Fibroblast of villous mesenchyme (primary cell): Measurements from ENCODE around the gene PLXNA4. TPM values are rescaled to one million over a fixed set of nuclear protein-coding genes. Genes with fewer than 3 reads are reported as not detected.

Experiments
- DNase-seq: peaks from one replicate; pipeline ENCODE4 v3.0.0-alpha.2; 2010; ENCODE audit warnings: low read depth
- H3K4me3 ChIP-seq: 2 replicates; pipeline ENCODE4 v1.5.1; 2011; ENCODE audit warnings: low read depth, mild to moderate bottlenecking, low read length
- total RNA-seq: library from RNA; depleted of rRNA; stranded (reverse); fragments of >200 nt; gene quantifications from 2 replicates; pipeline ENCODE4 v1.2.3, GENCODE V29; 2012
- TF ChIP-seq, protein P1 (sequence below): IDR thresholded peaks from 2 replicates; pipeline ENCODE4 v1.5.1; 2012; ENCODE audit warnings: low read depth, mild to moderate bottlenecking, low read length; ENCODE audit not compliant: insufficient read depth

PLXNA4 gene
- total RNA-seq, 1 donor: not detected

DNA sequence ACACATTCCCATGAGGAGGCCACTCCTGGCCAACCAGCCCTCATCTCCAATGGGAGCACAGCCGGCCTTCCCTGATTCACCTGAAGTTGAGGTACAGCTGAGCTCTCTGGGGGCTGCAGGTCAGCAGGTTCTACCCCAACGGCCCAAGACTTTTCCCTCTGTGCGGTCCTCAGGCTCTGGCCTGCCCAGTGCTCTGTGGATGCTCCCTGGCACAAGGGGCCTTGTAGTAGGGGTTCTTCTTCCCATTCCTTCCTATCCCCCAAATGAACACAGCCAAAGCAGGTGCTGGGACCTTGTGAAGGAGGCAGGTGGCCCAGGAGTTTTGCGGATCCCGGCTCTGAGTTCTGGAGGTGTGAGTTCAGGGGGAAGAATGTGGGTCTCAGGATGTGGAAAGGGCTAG, 72.2 kb downstream of the PLXNA4 start:
- TF ChIP-seq, protein P1, sequence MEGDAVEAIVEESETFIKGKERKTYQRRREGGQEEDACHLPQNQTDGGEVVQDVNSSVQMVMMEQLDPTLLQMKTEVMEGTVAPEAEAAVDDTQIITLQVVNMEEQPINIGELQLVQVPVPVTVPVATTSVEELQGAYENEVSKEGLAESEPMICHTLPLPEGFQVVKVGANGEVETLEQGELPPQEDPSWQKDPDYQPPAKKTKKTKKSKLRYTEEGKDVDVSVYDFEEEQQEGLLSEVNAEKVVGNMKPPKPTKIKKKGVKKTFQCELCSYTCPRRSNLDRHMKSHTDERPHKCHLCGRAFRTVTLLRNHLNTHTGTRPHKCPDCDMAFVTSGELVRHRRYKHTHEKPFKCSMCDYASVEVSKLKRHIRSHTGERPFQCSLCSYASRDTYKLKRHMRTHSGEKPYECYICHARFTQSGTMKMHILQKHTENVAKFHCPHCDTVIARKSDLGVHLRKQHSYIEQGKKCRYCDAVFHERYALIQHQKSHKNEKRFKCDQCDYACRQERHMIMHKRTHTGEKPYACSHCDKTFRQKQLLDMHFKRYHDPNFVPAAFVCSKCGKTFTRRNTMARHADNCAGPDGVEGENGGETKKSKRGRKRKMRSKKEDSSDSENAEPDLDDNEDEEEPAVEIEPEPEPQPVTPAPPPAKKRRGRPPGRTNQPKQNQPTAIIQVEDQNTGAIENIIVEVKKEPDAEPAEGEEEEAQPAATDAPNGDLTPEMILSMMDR: no peak
- DNase-seq: no peak
- no peak overlapping the region for H3K4me3 ChIP-seq

DNA sequence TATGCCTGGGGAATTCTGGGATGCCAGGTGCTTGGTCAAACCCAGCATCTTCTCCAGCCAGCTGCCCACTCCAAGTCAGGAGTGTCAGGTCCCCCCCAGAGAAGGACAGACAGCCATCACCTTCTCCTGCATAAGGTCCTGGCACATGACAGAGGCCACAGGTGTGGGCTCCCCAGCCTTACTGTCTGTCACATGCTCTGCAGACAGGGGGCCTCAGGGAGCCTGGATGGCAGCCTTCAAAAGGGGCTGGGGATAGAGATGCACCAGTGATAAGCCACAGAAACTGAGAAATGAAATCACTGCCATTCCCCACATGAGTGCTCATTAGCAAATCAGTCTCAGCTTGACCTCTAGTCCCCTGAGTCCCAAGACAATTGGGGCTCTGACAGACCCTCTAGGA, 72.9 kb downstream of the PLXNA4 start:
- no peak for DNase-seq
- H3K4me3 ChIP-seq: no peak overlapping the region
- TF ChIP-seq, protein P1: no peak

- DNase-seq: no peak
- TF ChIP-seq, protein P1: no peak
- no peak overlapping the region for H3K4me3 ChIP-seq
Observed at GRCh38 chr7:132501956-132502355, 74.3 kb downstream of the PLXNA4 start.

DNA sequence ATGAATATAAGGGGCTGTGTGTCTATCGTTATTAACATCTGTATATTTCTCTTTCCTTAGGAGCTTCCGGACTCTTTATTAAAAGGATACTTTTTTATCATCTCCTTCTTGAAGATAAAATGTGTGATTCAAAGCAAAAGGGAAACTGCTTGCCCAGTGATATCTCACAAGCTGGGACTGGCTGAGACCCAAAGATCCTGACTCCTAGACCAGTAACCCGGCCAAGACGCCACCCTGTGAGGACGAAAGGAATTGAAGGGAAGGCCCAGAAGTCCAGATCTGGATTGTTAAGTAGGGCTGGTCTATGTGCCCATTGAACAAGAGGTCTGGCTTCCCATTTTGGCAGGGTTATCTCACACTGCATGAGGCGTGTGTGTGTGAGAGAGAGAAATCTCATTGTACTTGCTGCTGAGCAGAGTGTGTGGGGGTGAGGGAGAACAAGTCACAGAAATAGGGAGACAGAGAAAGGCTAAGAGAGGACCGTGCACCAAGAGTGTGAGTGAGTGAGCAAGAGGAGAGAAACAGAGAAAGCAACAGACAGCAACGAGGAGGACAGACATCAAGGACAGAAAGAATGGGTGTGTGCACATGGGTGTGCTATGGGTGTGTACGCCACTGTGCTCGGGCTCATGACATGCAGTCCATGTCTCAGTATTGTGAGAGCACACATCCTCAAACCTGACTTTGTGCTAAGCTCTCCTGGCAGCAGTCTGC, 75.4 kb downstream of the PLXNA4 start:
- DNase-seq: peak; percentile 15

DNA sequence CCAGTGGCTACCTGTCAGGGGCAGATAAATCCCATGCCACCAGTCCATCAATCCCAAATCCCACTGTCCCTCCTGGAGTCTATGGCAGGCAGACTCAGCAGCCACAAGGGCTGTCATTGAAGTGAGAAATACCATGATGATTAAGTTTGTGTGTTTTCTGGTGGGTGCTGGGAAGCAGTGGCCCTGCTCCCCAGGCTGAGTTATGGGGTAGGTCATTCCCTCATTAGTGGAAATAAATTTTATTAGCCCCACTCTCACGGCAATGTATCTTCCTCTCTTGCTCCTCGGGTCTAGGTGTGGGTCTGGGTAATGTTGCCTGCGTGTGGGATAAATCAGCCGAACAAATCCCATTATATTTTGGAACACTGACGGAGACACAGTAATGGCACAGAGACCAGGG, 76.8 kb downstream of the PLXNA4 start:
- H3K4me3 ChIP-seq: no peak overlapping the region
- TF ChIP-seq, protein P1: no peak
- no peak for DNase-seq

More for the DNA sequence above, 75.4 kb downstream of the PLXNA4 start:
- no peak overlapping the region for H3K4me3 ChIP-seq
- TF ChIP-seq, protein P1: peak; percentile 21

GRCh38 chr7:132499065-132499464, 77.2 kb downstream of the PLXNA4 start:
- H3K4me3 ChIP-seq: no peak overlapping the region
- DNase-seq: no peak

More at GRCh38 chr7:132499065-132499464, 77.2 kb downstream of the PLXNA4 start:
- TF ChIP-seq, protein P1: no peak
